ENCODE measurements around the gene TM9SF2.

GRCh38 chr13:99546878-99547277 is 45.6 kb downstream of the TM9SF2 start:
- no peak for TF ChIP-seq EZH2 (IDR thresholded peaks at IDR 0.05; ENCODE audit: borderline replicate concordance, low read depth, low read length)
- TF ChIP-seq EP300 (IDR thresholded peaks at IDR 0.05; ENCODE audit: low read length): no peak
- TF ChIP-seq, protein P1, sequence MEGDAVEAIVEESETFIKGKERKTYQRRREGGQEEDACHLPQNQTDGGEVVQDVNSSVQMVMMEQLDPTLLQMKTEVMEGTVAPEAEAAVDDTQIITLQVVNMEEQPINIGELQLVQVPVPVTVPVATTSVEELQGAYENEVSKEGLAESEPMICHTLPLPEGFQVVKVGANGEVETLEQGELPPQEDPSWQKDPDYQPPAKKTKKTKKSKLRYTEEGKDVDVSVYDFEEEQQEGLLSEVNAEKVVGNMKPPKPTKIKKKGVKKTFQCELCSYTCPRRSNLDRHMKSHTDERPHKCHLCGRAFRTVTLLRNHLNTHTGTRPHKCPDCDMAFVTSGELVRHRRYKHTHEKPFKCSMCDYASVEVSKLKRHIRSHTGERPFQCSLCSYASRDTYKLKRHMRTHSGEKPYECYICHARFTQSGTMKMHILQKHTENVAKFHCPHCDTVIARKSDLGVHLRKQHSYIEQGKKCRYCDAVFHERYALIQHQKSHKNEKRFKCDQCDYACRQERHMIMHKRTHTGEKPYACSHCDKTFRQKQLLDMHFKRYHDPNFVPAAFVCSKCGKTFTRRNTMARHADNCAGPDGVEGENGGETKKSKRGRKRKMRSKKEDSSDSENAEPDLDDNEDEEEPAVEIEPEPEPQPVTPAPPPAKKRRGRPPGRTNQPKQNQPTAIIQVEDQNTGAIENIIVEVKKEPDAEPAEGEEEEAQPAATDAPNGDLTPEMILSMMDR (IDR thresholded peaks at IDR 0.05 in 2 of 3, conservative IDR thresholded peaks at IDR 0.05 in 1 of 3; ENCODE audit: insufficient read depth in 2 of 3, low read depth in 1 of 3, low read length in 3 of 3): no peak
- no peak for TF ChIP-seq NFYB (IDR thresholded peaks at IDR 0.05; ENCODE audit: extremely low read depth, insufficient read length)
- TF ChIP-seq RBM22 (IDR thresholded peaks at IDR 0.05; ENCODE audit: low read depth, low read length, poor library complexity, severe bottlenecking): no peak
